A673 (cell line): Measurements from ENCODE around the gene RHBDL2. TPM values are rescaled to one million over a fixed set of nuclear protein-coding genes. Genes with fewer than 3 reads are reported as not detected.

Experiments used
- BruUV-seq: library from RNA; stranded (reverse); fragments of 400-500 nt; replicated peaks from 2 replicates; lab custom pipeline; 2021; lab: Mats Ljungman, UMichigan
- CTCF ChIA-PET: fragments of 300-600 bp; sonication (Branson Sonifier 250); formaldehyde crosslinking; loops from one replicate; lab custom pipeline; 2022; ENCODE audit warnings: antibody characterized with exemption; lab: Charles Lee
- POLR2A ChIA-PET: fragments of 300-600 bp; sonication (Branson Sonifier 250); formaldehyde crosslinking; loops from one replicate; lab custom pipeline; 2022; ENCODE audit warnings: antibody characterized with exemption; ENCODE audit not compliant: low non-redundant PET; lab: Charles Lee
- DNase-seq: peaks from one replicate; pipeline ENCODE4 v3.0.0-alpha.2; 2015; ENCODE audit warnings: low spot score
- H3K27ac ChIP-seq: fragments of 200-600 bp; sonication (generic); 2 replicates; pipeline ENCODE4 v1.5.1; 2016; ENCODE audit warnings: mixed run types, low read depth, mild to moderate bottlenecking, mixed read lengths, antibody characterized with exemption, low read length; ENCODE audit not compliant: poor library complexity, severe bottlenecking
- H3K27me3 ChIP-seq: fragments of 200-600 bp; sonication (generic); replicated peaks from 2 replicates; pipeline ENCODE4 v1.6.1; 2017; ENCODE audit warnings: mixed run types, low read depth, mild to moderate bottlenecking, mixed read lengths, antibody characterized with exemption, low read length; ENCODE audit not compliant: insufficient read depth, poor library complexity
- H3K36me3 ChIP-seq: fragments of 200-600 bp; sonication (generic); 2 replicates; pipeline ENCODE4 v1.6.1; 2016; ENCODE audit warnings: mixed run types, mild to moderate bottlenecking, mixed read lengths, antibody characterized with exemption, low read length; ENCODE audit not compliant: insufficient read depth, poor library complexity, severe bottlenecking
- H3K4me1 ChIP-seq: fragments of 200-600 bp; sonication (generic); 2 replicates; pipeline ENCODE4 v1.6.1; 2017; ENCODE audit warnings: mixed run types, mild to moderate bottlenecking, mixed read lengths, antibody characterized with exemption, low read length; ENCODE audit not compliant: insufficient read depth, poor library complexity, severe bottlenecking
- H3K4me3 ChIP-seq: fragments of 200-600 bp; sonication (generic); 2 replicates; pipeline ENCODE4 v1.5.1; 2016; ENCODE audit warnings: low read depth, mixed run types, mild to moderate bottlenecking, mixed read lengths, low read length; ENCODE audit not compliant: poor library complexity, severe bottlenecking
- H3K9me3 ChIP-seq: fragments of 200-600 bp; sonication (generic); 2 replicates; pipeline ENCODE4 v1.6.1; 2016; ENCODE audit warnings: mixed run types, low read depth, mild to moderate bottlenecking, mixed read lengths, antibody characterized with exemption, low read length; ENCODE audit not compliant: poor library complexity, severe bottlenecking
- CTCF ChIP-seq: fragments of 300-800, 200-600 bp; sonication (generic); conservative IDR thresholded peaks from 2 replicates; pipeline ENCODE4 v1.5.1; 2017; ENCODE audit warnings: low read depth, mild to moderate bottlenecking, antibody characterized with exemption, low read length, moderate library complexity, mixed read lengths
- EZH2 ChIP-seq: fragments of 200-600 bp; sonication (generic); IDR thresholded peaks from 2 replicates; pipeline ENCODE4 v1.6.1; 2017; ENCODE audit warnings: borderline replicate concordance, low read depth, mild to moderate bottlenecking, mixed read lengths, antibody characterized with exemption, low read length; ENCODE audit not compliant: poor library complexity, severe bottlenecking
- intact Hi-C: fragments of 100-400 bp; cut with micrococcal nuclease; formaldehyde crosslinking; loops from one replicate; pipeline ENCODE4 v1.10.0; 2022; ENCODE audit not compliant: unreplicated experiment
- total RNA-seq: library from RNA; stranded (reverse); gene quantifications from 2 replicates; pipeline ENCODE4 v1.2.3, GENCODE V29; 2021

The RHBDL2 gene
- total RNA-seq, 1 experiment from 2014 or later = not detected

- no peaks in the 10 kb centered on the region for H3K9me3 ChIP-seq
- H3K27me3 ChIP-seq = no peaks in the 10 kb centered on the region
- no peak overlapping the region for H3K27ac ChIP-seq
- BruUV-seq = no TSS peak
- ChIA-PET POLR2A (no interaction called here), CTCF (interaction anchor here (0.6 kb wide), 1 partner anchor 27 kb away, joined by 6 read pairs; no protein-coding TSS in a partner anchor)
- intact Hi-C loops = no loop called here
- TF ChIP-seq EZH2 (no peak), CTCF (no peak)
- no peak overlapping the region for H3K4me3 ChIP-seq
- H3K4me1 ChIP-seq = no peaks in the 10 kb centered on the region
- no peaks in the 10 kb centered on the region for H3K36me3 ChIP-seq
- no peak for DNase-seq
Measured at GRCh38 chr1:38962113-38962512, 20.5 kb upstream of the RHBDL2 start.

GRCh38 chr1:38958967-38959366, 17.3 kb upstream of the RHBDL2 start:
- BruUV-seq = no TSS peak
- Histone ChIP-seq H3K27ac (no peak overlapping the region), H3K27me3 (no peaks in the 10 kb centered on the region), H3K36me3 (no peaks in the 10 kb centered on the region), H3K9me3 (no peaks in the 10 kb centered on the region), H3K4me1 (no peaks in the 10 kb centered on the region), H3K4me3 (no peak overlapping the region)
- DNase-seq = no peak
- intact Hi-C loops = no loop called here
- POLR2A ChIA-PET = no interaction called here
- CTCF ChIA-PET = no interaction called here
- TF ChIP-seq EZH2 (no peak), CTCF (no peak)

DNA sequence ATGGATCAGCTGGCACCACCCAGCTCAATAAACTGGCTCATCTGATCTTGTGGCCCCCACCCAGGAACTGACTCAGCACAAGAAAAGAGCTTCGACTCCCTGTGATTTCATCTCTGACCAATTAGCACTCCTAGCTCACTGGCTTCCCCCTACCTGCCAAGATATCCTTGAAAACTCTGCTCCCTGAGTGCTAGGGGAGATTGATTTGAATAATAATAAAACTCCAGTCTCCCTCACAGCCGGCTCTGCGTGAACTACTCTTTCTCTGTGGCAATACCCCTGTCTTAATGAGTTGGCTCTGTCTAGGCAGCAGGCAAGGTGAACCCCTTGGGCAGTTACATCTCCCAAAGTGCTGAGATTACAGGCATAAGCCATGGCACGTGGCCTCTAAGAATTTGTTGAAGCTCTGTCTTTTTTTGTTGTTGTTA, 11.8 kb upstream of the RHBDL2 start:
- intact Hi-C loops = no loop called here
- TF ChIP-seq CTCF (no peak), EZH2 (no peak)
- DNase-seq = no peak
- Histone ChIP-seq H3K4me3 (no peak overlapping the region), H3K27ac (no peak overlapping the region), H3K9me3 (no peaks in the 10 kb centered on the region), H3K4me1 (no peaks in the 10 kb centered on the region), H3K36me3 (no peaks in the 10 kb centered on the region), H3K27me3 (no peaks in the 10 kb centered on the region)
- BruUV-seq = no TSS peak
- ChIA-PET CTCF (no interaction called here), POLR2A (interaction anchor here (0.7 kb wide), 1 partner anchor 304 kb away, joined by 3 read pairs; no protein-coding TSS in a partner anchor)
